DMS 273 (cell line): ENCODE data around the gene PPP2R5D.

Experiments used
- DNase-seq: peaks from one replicate; lab custom pipeline; 2025; ENCODE audit not compliant: unreplicated experiment; lab: John Stamatoyannopoulos, UW

The PPP2R5D gene

DNA sequence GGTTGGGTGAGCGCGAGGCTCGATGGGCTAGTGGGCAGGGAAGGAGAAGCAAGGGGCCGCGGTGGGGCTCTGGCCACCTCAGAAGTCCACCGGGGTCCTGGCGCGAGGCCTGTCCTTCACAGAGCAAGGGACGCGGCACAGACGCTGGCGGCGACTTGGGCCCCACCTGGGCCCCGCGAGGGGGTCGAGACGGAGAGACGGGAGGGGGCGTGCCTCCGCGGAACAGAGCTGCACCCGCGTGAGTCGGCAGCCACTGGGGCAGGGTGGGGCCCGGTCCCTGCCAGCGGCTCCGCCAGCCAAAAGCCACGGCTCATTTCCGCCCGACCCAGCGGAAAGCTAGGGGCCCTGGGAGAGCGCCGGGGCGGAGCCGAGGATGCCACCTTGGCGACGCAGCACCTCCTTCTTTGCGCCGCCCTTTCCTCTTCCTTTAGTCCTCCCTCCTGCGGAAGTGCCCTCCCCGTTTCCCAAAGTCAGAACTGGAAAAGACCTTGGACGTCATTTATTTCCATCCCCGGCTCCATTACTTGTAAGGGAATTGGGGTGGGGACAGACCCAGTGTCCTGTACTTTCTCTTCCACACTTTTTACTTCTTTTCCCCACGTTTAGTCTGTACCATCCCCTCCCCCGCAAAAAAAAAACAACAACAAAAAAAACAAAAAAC lies 69.3 kb downstream of the PPP2R5D start, which contains the start of gene CUL7:
TSS of gene CUL7 (minus strand) at position 307 of the 661 bp plus-strand sequence. CDS start 1,063 bp downstream, outside the sequence.
- peak; percentile 99 for DNase-seq

DNA sequence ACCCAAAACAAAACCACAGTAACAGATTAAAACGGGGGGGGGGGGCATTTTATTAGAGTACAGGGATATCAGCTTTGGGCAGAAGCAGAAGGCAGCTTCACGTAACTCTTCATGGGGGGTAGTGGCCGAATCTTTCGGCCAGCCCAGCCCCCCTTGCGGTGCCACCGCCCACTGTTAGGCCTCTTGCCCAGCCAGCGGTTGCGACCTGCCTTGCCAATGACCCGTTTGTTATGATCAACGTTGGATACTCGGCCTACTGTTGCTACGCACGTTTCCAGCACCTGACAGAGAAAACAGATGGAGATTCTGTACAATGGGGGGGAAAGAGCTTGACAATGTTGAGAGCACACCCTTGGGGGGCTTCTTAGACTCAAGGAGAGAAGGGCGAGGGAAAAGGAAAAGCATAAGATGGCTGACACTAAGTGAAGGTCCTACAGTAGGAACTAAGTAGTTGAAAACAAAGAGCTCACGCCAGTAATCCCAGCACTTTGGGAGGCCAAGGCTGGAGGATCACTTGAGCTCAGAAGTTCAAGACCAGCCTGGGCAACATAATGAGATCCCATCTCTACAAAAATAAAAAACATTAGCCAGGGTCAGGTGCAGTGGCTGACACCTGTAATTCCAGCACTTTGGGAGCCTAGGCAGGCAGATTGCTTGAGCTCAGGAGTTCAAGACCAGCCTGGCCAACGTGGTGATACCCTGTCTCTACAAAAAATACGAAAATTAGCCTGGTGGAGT lies 70.0 kb downstream of the PPP2R5D start:
- peak; percentile 35 for DNase-seq

DNA sequence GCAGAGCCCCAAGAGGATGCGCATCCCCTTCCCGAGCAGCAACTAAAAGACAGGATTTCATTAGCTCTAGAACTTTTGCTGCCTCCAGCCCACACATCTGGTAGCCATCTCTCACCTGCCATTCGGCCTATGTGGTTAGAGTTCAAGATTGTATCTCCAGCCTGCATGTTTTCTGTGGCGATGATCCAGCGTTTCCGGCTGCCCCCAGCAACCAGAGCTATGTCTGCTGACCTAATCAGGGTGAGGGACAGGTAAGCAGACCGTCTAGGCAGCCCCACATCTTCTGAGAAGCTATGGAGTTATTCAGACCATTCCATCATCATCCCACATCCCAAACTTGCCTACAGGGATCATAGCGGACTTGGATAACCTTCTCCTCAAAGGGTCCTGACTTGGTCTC lies 71.6 kb downstream of the PPP2R5D start:
- no peak for DNase-seq

DNA sequence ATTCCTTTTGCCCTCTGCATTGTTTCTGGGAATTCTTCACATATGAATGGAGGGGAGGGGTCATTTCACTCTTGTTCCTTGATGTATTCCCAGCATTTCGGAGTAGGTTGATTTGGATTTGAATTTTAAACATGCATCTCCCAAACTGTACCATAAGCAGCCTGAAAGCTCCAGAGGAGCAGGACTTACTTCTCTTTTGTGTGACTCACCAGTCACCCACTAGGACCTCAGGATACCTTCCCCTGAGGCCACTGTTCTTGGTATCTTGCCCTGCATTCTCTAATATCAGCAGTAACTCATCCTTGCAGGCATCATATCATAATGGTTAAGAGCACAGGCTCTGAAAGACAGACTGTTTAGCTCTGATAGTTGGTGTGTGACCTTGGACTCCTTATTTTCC lies 74.2 kb downstream of the PPP2R5D start:
- DNase-seq: no peak

DNA sequence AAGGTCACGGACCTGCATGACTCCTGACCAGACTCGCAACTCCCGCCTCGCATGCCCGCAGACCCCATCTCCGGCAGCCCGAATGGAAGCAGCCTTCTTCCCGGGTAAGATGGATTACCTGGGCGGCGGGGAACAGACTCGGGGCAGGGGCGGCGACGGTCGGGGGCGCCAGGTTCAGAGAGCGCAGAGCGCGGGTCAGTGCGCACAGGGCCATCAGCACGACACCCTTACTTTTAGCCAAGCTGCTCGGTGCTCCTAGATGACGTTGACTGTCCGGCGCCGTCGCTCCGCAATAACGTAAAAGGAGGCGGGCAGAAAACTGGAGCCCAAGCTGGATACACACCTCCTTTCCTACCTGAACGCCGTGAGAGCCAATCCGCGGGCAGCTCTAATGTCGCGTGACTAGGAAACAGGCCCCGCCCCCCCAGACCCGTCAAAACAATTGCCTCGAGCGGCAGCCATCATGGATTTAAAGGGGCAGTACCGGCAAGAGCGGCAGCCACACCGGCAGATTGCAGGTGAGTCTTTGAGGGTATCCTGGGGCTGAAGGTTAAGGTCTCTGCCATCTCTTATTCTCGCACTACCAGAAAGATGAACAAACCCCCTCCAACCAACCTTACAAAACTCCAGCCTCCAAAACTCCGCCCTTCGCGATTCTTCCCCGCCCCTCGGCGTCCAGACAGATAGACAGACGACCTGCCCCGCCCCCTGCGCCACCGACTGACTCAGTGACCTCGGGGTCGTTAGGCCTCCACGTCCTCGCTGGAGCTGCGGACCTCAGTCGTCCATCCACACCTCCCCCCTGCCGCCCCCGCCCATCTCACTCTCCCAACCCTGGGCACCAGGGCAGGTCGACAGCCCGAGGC lies 75.0 kb downstream of the PPP2R5D start, which contains the start of the genes KLC4 and MRPL2:
TSS of gene KLC4 (plus strand) at position 464 of the 866 bp plus-strand sequence. CDS start 1,705 bp downstream, outside the sequence.
TSS of gene MRPL2 (minus strand) at position 267 of the 866 bp plus-strand sequence. CDS start at position 214, 53 bp downstream.
- peak; percentile 99 for DNase-seq

- peak; percentile 58 for DNase-seq
Measured at GRCh38 chr6:43060034-43060754, 75.8 kb downstream of the PPP2R5D start.

DNA sequence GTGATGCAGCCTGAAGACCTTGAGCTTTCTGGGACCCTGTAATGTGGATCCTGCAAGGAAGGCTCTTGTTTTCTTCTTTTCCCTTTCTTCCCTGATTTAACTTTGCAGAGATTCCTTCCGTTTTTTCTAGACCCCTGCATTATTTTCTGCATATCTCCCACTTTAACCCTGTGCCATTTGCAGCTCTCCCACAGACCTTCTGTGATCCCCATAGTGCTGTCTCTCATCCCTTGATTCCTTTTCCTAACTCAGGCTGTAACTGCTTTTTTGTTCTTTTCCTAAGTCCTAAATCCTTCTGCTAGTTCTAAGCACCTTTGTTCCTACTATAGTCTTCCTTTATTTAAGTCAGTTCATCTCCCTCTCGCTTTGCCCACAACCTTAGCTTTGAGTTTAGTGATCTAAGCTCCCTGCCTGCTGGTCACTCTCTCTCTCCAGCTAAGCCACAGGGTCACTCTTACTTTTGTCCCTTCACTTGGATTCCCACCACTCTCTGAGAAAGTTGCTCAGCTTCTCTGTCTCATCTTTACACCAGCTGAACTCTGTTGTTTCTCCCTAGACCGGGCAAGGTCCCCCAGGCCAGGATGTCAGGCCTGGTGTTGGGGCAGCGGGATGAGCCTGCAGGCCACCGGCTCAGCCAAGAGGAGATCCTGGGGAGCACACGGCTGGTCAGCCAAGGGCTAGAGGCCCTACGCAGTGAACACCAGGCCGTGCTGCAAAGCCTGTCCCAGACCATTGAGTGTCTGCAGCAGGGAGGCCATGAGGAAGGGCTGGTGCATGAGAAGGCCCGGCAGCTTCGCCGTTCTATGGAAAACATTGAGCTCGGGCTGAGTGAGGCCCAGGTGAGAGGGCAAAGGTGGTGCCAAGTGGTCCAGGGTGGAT lies 76.6 kb downstream of the PPP2R5D start:
- DNase-seq: no peak

GRCh38 chr6:43061861-43062260 lies 77.5 kb downstream of the PPP2R5D start:
- no peak for DNase-seq
